Measurements from ENCODE around the gene AUTS2.

DNA sequence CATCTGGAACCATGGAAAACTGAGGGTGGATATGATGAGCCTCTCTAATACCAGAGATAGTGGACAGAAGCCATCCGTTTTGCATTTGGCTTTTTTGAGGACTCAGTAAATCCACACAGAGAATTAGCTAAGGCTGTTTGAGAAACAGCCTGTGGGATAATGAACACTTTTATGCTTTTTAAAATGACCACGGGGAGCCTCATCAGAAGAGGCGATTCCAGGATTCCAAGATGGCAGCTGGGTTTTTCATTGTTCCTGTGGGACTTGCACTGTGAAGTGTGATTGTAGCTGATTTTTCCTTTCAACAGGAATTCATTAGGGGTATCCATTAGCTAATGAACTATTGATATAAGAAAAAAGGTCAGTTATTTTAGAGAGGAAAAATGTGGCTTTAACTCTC lies 353.2 kb downstream of the AUTS2 start:
- TF ChIP-seq POLR2AphosphoS5 (IDR thresholded peaks at IDR 0.05) = no peak
- TF ChIP-seq EP300 (IDR thresholded peaks at IDR 0.05; ENCODE audit: low read depth) = no peak
